H1 (cell line): ENCODE results near the gene TNFAIP1. TPM values are rescaled to one million over a fixed set of nuclear protein-coding genes. Genes with fewer than 3 reads are reported as not detected.

Experiments
- BCL11A ChIP-seq, 2 experiments: IDR thresholded peaks; one replicate each; pipeline ENCODE4 v1.6.1; 2011; ENCODE audit warnings: low read depth in 2 of 2, low read length in 2 of 2, mild to moderate bottlenecking in 2 of 2
- CBX8 ChIP-seq: fragments of 300-800, 300-1000 bp; sonication (generic); IDR thresholded peaks from 2 replicates; pipeline ENCODE4 v1.7.1; 2016; ENCODE audit warnings: low read depth, low read length, borderline replicate concordance
- CREB1 ChIP-seq: IDR thresholded peaks from 2 replicates; pipeline ENCODE4 v1.6.1; 2012; ENCODE audit warnings: inconsistent platforms
- CTBP2 ChIP-seq: IDR thresholded peaks from 2 replicates; pipeline ENCODE4 v1.7.0; 2011; ENCODE audit warnings: borderline replicate concordance, mild to moderate bottlenecking, moderate library complexity, mixed read lengths, low read length; ENCODE audit not compliant: insufficient read depth, insufficient read length
- E2F6 ChIP-seq: IDR thresholded peaks from 2 replicates; pipeline ENCODE4 v1.6.1; 2012; ENCODE audit warnings: inconsistent platforms
- GABPA ChIP-seq: IDR thresholded peaks from 2 replicates; pipeline ENCODE4 v1.6.1; 2011; ENCODE audit warnings: mild to moderate bottlenecking, low read length, moderate library complexity, borderline replicate concordance; ENCODE audit not compliant: insufficient read depth
- JUND ChIP-seq: IDR thresholded peaks from 2 replicates; pipeline ENCODE4 v1.6.1; 2011; ENCODE audit warnings: mild to moderate bottlenecking, improper control_type of control experiment, low read length
- KDM1A ChIP-seq: fragments of 200-600, 300-600 bp; sonication (generic); IDR thresholded peaks from 2 replicates; pipeline ENCODE4 v1.7.1; 2016; ENCODE audit warnings: mild to moderate bottlenecking, low read length, borderline replicate concordance
- KDM5A ChIP-seq: fragments of 200-600 bp; IDR thresholded peaks from 2 replicates; pipeline ENCODE4 v1.7.1; 2012; ENCODE audit warnings: mild to moderate bottlenecking, low read length, inconsistent platforms, mixed read lengths
- PHF8 ChIP-seq: fragments of 200-600 bp; sonication (generic); conservative IDR thresholded peaks from 2 replicates; pipeline ENCODE4 v1.7.1; 2012; ENCODE audit warnings: low read depth, mild to moderate bottlenecking, inconsistent platforms, low read length, moderate library complexity
- POLR2AphosphoS5 ChIP-seq: IDR thresholded peaks from 2 replicates; pipeline ENCODE4 v1.6.1; 2011; ENCODE audit warnings: low read depth, low read length
- RBBP5 ChIP-seq: IDR thresholded peaks from 2 replicates; pipeline ENCODE4 v1.7.1; 2012; ENCODE audit warnings: low read depth, mild to moderate bottlenecking, inconsistent platforms, low read length, moderate library complexity, borderline replicate concordance
- RFX5 ChIP-seq: IDR thresholded peaks from 2 replicates; pipeline ENCODE4 v1.6.1; 2011; ENCODE audit warnings: low read depth, low read length, improper control_type of control experiment, borderline replicate concordance
- TAF1 ChIP-seq: IDR thresholded peaks from 2 replicates; pipeline ENCODE4 v1.6.1; 2011; ENCODE audit warnings: mild to moderate bottlenecking, low read depth, low read length
- USF2 ChIP-seq: IDR thresholded peaks from 2 replicates; pipeline ENCODE4 v1.6.1; 2011; ENCODE audit warnings: low read length, improper control_type of control experiment
- polyA plus RNA-seq, 7 experiments: library from polyadenylated mRNA; depleted of rRNA in 3 of 7; stranded (reverse) in 5 of 7; unstranded in 2 of 7; fragments of >200 nt in 5 of 7; fragments of 200-250 nt in 2 of 7; gene quantifications; 1 replicate in 5 of 7; 2 replicates in 1 of 7; 4 replicates in 1 of 7; pipeline versions ENCODE4 v1.2.1 to v1.2.3, GENCODE V29; 2011 to 2013; ENCODE audit warnings: missing spikeins in 2 of 7, mixed read lengths in 2 of 7
- total RNA-seq: library from RNA; stranded (reverse); fragmentation: NEBNext Ultra II Directional; extraction: Animal tissue kit (Norgen Biotek cat#: 25700); gene quantifications from 2 replicates; pipeline ENCODE4 v1.2.1, GENCODE V29; 2021
- TF ChIP-seq, protein P1 (sequence below), 3 experiments: IDR thresholded peaks; 1 replicate in 2 of 3; 2 replicates in 1 of 3; pipeline versions ENCODE4 v1.5.1 to v1.6.1; 2011; ENCODE audit warnings: low read length in 3 of 3, mild to moderate bottlenecking in 3 of 3, inconsistent platforms in 2 of 3, low read depth in 1 of 3, moderate library complexity in 1 of 3; ENCODE audit not compliant: insufficient read depth in 1 of 3; ENCODE audit errors: control extremely low read depth in 1 of 3
- TF ChIP-seq, protein P2 (sequence below): IDR thresholded peaks from 2 replicates; pipeline ENCODE4 v1.6.1; 2012; ENCODE audit warnings: low read length, inconsistent platforms

Gene TNFAIP1
- total and polyA plus RNA-seq, 2 of the 8 experiments (the other 6 are each of a cell fraction or from before 2014, with no cell fraction given) = 16.9 to 19.5 TPM

DNA sequence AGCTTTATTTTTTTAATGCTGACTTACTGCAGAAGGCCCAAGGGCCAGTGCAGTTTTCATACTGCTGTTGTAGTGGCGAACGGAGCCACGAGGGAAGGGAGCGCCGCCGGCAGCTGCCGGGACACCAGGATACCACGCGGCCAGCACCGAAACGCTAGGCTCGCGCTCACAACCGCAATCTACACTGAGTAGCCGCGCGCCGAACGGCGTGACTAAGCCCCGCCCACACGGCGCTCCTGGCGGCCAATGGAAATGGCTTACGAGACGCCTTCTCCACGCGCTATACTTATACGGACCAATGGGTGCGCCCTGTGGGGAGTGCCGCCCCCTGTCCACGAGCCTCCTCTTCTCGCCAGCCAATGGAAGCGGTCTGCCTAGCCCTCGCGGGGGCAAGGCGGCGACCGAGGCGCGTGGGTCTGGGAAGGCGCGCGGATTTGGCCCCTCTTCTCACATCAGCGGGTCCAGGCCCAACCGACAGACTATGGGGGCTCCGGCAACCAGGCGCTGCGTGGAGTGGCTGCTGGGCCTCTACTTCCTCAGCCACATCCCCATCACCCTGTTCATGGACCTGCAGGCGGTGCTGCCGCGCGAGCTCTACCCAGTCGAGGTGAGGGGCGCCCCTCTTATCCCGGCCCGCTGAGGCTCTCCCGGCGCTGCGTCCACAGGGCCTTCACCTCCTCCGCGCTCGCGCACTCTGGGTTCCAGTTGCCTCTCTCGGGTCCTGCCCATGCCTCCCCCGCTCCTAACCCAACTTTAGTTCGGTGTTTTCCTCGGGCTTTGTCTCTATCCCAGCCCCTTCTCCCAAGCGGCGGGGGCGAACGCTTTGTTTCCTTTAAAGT, 16.6 kb upstream of the TNFAIP1 start, which contains the start of gene TMEM97 (continued):
- TF ChIP-seq RFX5 (no peak), CTBP2 (no peak), JUND (no peak), GABPA (0 out of 2 replicates have a peak, but pooled peaks have one; percentile 21), E2F6 (peak; percentile 68), POLR2AphosphoS5 (peak; percentile 58; the same call in 1 of the 2 replicates), PHF8 (peak; percentile 62; the same call in 1 of the 2 replicates), USF2 (no peak), CBX8 (no peak), KDM5A (no peak), TAF1 (peak; percentile 85), CREB1 (peak; percentile 65), RBBP5 (peak; percentile 65; the same call in 1 of the 2 replicates), KDM1A (0 out of 2 replicates have a peak, but pooled peaks have one; percentile 43), BCL11A (IDR thresholded peaks at IDR 0.05; ENCODE audit: low read depth in 2 of 2, low read length in 2 of 2) (no peak)
- TF ChIP-seq, protein P1, sequence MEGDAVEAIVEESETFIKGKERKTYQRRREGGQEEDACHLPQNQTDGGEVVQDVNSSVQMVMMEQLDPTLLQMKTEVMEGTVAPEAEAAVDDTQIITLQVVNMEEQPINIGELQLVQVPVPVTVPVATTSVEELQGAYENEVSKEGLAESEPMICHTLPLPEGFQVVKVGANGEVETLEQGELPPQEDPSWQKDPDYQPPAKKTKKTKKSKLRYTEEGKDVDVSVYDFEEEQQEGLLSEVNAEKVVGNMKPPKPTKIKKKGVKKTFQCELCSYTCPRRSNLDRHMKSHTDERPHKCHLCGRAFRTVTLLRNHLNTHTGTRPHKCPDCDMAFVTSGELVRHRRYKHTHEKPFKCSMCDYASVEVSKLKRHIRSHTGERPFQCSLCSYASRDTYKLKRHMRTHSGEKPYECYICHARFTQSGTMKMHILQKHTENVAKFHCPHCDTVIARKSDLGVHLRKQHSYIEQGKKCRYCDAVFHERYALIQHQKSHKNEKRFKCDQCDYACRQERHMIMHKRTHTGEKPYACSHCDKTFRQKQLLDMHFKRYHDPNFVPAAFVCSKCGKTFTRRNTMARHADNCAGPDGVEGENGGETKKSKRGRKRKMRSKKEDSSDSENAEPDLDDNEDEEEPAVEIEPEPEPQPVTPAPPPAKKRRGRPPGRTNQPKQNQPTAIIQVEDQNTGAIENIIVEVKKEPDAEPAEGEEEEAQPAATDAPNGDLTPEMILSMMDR (IDR thresholded peaks at IDR 0.05; ENCODE audit: control extremely low read depth in 1 of 3, insufficient read depth in 1 of 3, low read depth in 1 of 3, low read length in 3 of 3) = no peak
- TF ChIP-seq, protein P2, sequence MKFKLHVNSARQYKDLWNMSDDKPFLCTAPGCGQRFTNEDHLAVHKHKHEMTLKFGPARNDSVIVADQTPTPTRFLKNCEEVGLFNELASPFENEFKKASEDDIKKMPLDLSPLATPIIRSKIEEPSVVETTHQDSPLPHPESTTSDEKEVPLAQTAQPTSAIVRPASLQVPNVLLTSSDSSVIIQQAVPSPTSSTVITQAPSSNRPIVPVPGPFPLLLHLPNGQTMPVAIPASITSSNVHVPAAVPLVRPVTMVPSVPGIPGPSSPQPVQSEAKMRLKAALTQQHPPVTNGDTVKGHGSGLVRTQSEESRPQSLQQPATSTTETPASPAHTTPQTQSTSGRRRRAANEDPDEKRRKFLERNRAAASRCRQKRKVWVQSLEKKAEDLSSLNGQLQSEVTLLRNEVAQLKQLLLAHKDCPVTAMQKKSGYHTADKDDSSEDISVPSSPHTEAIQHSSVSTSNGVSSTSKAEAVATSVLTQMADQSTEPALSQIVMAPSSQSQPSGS = no peak
